Measurements from ENCODE around the gene ZNF606. TPM values are rescaled to one million over a fixed set of nuclear protein-coding genes. Genes with fewer than 3 reads are reported as not detected.

Gene ZNF606
- total and polyA plus RNA-seq, 2 donors (not counting 3 experiments of a cell fraction or from before 2014, with no cell fraction given), result 4.6 to 10.8 TPM

DNA sequence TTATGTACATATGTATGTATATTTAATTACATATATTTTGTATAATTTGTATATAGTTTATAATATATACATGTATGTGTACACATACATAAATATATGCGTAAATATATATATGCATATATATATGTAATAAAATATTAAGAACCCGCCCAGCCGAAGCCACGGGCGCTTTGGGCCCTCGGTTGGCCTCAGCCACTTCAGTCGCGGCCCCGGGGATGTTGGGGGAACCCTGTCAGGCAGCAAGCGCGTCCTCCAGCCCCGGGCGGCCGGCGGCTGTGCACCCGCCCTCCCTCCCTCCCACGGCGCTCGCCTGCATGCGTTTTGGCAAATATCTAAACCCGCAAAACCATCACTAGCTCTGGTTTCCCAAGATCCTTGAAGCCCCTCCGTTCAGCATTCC, 7.9 kb upstream of the ZNF606 start:
- BruUV-seq (replicated peaks), result no TSS peak
- Histone ChIP-seq H2AFZ (ENCODE audit: low read depth, low read length) (no peak overlapping the region), H3K9me1 (replicated peaks; ENCODE audit: control insufficient read depth, extremely low read depth, insufficient read depth, low read length) (no peaks in the 10 kb centered on the region), H3K9ac (replicated peaks; ENCODE audit: extremely low read depth, insufficient read depth, low read length) (no peak overlapping the region), H3K4me3 (replicated peaks in 1 of 3; ENCODE audit: insufficient read depth in 1 of 3, low read depth in 1 of 3, low read length in 3 of 3) (no peak overlapping the region), H4K20me1 (replicated peaks; ENCODE audit: control insufficient read depth, extremely low read depth, insufficient read depth, low read length) (no peaks in the 10 kb centered on the region), H3K27ac (ENCODE audit: insufficient read depth, low read depth, low read length) (no peak overlapping the region), H3K79me2 (ENCODE audit: control insufficient read depth, insufficient read depth, low read length) (no peaks in the 10 kb centered on the region), H3K9me3 (replicated peaks; ENCODE audit: control insufficient read depth, insufficient read depth, low read length) (peaks cover 5% of the 10 kb centered on the region), H3K27me3 (ENCODE audit: control insufficient read depth in 2 of 2, insufficient read depth in 2 of 2, low read length in 2 of 2) (no peaks in the 10 kb centered on the region), H3K4me1 (ENCODE audit: control insufficient read depth, extremely low read depth, insufficient read depth, low read length) (no peaks in the 10 kb centered on the region), H3K4me2 (ENCODE audit: insufficient read depth, low read length) (no peak overlapping the region), H3K36me3 (ENCODE audit: control insufficient read depth in 2 of 2, extremely low read depth in 1 of 2, insufficient read depth in 2 of 2, low read length in 2 of 2) (peaks cover 0 to 1% of the 10 kb centered on the region in 2 experiments)
- CTCF ChIA-PET, result no interaction called here
- POLR2A ChIA-PET, result no interaction called here
- DNase-seq (ENCODE audit: low read depth, low spot score) (no peak), FAIRE-seq (no peak)
- no peak for TF ChIP-seq CTCF (IDR thresholded peaks at IDR 0.05; ENCODE audit: extremely low read depth in 1 of 2, insufficient read depth in 1 of 2, low read depth in 1 of 2, low read length in 2 of 2)
- TF ChIP-seq JUN (IDR thresholded peaks at IDR 0.05; ENCODE audit: borderline replicate concordance, insufficient read depth, insufficient read length, low read depth), result no peak
- no peak for TF ChIP-seq EZH2 (IDR thresholded peaks at IDR 0.05; ENCODE audit: borderline replicate concordance, low read depth, low read length, severe bottlenecking)
- no peak for TF ChIP-seq POLR2A (IDR thresholded peaks at IDR 0.05; ENCODE audit: low read depth, low read length)
- TF ChIP-seq FOS (IDR thresholded peaks at IDR 0.05; ENCODE audit: borderline replicate concordance, insufficient read depth, low read length), result no peak
- no peak for TF ChIP-seq MYC (IDR thresholded peaks at IDR 0.05; ENCODE audit: low read depth, low read length)
- no peak for TF ChIP-seq GATA2 (IDR thresholded peaks at IDR 0.05; ENCODE audit: insufficient read depth, insufficient read length, low read depth, low read length)
- TF ChIP-seq, protein P1, sequence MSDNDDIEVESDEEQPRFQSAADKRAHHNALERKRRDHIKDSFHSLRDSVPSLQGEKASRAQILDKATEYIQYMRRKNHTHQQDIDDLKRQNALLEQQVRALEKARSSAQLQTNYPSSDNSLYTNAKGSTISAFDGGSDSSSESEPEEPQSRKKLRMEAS (IDR thresholded peaks at IDR 0.05; ENCODE audit: insufficient read depth, insufficient read length), result no peak
- TF ChIP-seq POLR2AphosphoS5 (IDR thresholded peaks at IDR 0.05; ENCODE audit: insufficient read depth, low read depth, low read length), result no peak
- intact Hi-C loops (cut with micrococcal nuclease) (no loop called here), dilution Hi-C loops (cut with MboI; ENCODE audit: extremely low pct_ligation_motif_present, low sequenced_read_pairs) (no loop called here)
